GM18517 (cell line): ENCODE results near the gene MLH1.

Experiments used
- ATAC-seq: cut with Tn5 transposase; IDR thresholded peaks from one replicate; pipeline ENCODE4 v1.9.1; 2021; ENCODE audit warnings: mild to moderate bottlenecking, moderate library complexity; ENCODE audit not compliant: unreplicated experiment

Gene MLH1

DNA sequence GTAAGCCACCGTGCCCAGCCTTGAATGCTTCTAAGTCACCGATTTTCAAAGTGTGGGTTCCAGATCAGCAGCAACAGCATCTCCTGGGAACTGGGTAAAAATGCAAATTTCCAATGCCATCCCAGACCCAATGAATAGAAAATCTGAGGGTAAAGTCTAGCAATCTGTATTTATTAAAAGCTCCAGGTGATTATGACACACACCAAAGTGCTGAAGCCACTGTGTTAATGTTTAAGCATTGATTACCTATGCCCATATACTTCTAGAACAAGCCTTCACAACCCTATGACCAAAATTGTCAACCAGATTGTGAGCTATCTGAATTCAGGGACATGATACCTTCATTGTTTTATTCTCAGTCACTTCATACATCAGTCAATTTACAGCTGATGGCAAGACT, 94.6 kb downstream of the MLH1 start:
- no peak for ATAC-seq

- ATAC-seq, result no peak
These were observed 99.2 kb downstream of the MLH1 start for GRCh38 chr3:37092484-37092883.

GRCh38 chr3:37093481-37093880, 100.2 kb downstream of the MLH1 start:
- ATAC-seq, result no peak

DNA sequence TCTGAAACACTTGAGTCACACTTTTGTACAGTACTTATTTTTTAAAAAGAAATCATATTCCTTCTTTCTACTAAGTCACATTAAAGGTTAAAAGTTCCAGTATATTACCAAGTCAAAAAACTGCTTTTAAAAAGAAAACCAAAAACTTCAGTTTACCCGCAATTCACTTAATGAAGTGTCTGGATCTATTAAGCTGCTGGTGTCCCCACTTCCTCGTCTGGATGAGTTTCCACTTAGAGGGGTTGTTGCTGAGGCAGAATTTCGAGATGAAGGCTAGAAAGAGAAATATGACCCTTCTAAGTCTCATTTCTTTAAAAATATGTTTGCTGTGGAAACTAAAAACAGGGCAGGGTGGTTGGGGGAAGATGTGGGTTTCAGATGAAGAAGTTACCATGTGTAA, 101.3 kb downstream of the MLH1 start:
- ATAC-seq, result no peak

DNA sequence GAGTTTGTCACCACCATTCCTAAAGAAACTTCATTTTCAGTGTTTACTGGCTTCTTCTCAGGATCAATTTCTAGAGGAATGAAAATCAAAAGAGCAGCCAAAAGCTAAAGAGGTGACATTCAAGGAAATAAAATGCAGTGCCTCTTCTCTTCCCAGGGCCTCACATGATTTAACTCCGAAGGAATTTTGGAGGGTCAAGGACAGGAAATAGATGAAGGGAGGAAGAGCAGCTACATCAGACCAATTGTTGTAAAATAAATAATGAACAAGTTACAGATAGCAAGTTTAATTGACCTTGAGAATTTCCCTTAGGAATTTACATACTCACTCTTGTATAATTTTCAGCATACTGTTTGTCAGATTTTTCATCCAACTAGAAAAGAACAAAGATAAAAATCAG, 103.0 kb downstream of the MLH1 start:
- ATAC-seq, result no peak

DNA sequence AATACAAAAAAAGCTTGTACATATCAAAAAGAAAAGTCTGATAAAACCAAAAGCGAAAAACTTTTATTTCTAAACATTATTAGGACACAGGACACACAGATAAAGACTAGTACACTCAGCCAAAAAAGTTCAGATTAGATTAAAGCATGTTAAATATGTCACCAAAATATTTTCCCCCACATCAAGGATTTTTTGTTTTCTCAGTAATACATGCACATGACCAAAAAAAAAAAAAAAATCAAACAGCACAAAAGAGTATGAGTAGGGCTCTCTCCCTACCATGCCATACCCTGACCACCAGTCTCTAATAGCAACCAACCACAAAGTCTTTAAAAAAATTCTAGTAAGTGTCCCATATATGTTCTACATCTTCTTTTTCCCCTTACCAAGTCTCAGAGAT, 103.7 kb downstream of the MLH1 start:
- no peak for ATAC-seq

GRCh38 chr3:37097776-37098175, 104.5 kb downstream of the MLH1 start:
- no peak for ATAC-seq

- ATAC-seq, result no peak
These were observed 105.6 kb downstream of the MLH1 start for GRCh38 chr3:37098884-37099283.

DNA sequence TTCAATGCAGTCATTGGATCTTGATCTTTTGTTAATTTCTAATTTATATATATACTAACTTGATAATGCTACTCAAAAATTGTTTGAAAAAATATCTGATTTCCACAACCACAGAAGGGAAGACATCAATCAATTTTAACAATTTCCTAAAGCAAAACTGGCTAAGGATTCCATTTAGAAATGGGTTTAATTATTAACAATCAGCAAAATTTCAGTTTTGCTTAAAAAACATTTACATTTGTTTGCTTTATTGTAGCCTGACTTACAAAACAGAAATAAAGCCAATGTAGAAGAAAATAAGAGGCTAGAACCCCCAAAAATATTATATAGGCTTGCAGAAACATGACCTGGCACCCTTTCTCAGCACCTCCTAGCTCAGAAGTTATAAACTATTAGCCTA, 106.2 kb downstream of the MLH1 start:
- no peak for ATAC-seq

DNA sequence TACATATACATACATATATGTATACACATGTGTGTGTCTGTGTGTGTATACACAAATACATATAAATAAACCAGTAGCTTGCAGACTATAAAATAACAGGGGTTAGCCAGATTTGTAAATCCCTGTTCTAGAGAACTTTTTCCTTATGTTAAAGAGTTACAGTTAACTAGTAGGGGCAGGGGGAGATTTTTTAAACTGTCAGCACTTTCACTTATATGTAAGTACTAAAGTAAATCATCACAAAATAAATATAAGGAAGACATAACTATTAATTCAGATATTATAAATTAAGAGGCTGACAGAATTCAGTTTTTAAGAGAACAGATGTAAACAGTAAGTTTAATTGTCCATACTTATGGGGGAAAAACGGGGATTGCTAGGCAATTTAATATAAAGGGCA, 107.1 kb downstream of the MLH1 start:
- ATAC-seq, result no peak
